ENCODE data around the gene EMC7.

DNA sequence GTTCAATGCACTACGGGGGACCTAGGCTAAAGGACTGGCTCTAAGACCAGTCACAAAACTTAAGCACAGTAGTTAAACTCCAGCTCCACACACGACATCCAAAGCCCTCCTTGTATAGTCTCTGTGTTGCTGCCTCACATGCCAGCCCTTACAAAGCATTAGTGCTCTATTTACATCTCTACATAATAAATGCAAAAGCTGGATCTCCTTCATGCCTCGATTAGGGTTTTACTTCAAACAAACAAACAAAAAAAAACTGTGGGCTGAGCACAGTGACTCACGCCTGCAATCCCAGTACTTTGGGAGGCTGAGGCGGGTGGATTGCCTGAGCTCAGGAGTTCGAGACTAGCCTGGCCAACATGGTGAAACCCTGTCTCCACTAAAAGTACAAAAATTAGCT, 9.8 kb upstream of the EMC7 start:
- TF ChIP-seq, protein P1, sequence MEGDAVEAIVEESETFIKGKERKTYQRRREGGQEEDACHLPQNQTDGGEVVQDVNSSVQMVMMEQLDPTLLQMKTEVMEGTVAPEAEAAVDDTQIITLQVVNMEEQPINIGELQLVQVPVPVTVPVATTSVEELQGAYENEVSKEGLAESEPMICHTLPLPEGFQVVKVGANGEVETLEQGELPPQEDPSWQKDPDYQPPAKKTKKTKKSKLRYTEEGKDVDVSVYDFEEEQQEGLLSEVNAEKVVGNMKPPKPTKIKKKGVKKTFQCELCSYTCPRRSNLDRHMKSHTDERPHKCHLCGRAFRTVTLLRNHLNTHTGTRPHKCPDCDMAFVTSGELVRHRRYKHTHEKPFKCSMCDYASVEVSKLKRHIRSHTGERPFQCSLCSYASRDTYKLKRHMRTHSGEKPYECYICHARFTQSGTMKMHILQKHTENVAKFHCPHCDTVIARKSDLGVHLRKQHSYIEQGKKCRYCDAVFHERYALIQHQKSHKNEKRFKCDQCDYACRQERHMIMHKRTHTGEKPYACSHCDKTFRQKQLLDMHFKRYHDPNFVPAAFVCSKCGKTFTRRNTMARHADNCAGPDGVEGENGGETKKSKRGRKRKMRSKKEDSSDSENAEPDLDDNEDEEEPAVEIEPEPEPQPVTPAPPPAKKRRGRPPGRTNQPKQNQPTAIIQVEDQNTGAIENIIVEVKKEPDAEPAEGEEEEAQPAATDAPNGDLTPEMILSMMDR (IDR thresholded peaks at IDR 0.05), result no peak
- no peak for TF ChIP-seq POLR2AphosphoS5 (IDR thresholded peaks at IDR 0.05; ENCODE audit: insufficient read depth in 1 of 2, low read depth in 1 of 2)
- no peak for TF ChIP-seq POLR2A (IDR thresholded peaks at IDR 0.05)

Measured in vagina (tissue), 2 donors.